HepG2 (cell line): ENCODE measurements around the gene SRP72. TPM values are rescaled to one million over a fixed set of nuclear protein-coding genes. Genes with fewer than 3 reads are reported as not detected.
A peak's percentile ranks its signal among the peaks of the same experiment; 100 is the strongest.

ENCODE experiments used
- ASH2L ChIP-seq: fragments of 300-600, 200-600 bp; sonication (generic); IDR thresholded peaks from 2 replicates; pipeline ENCODE4 v1.7.0; 2017; ENCODE audit warnings: low read depth, mild to moderate bottlenecking, moderate library complexity, mixed read lengths, low read length; ENCODE audit not compliant: insufficient read length
- CHCHD3 ChIP-seq: sonication (generic); formaldehyde crosslinking; IDR thresholded peaks from 2 replicates; pipeline ENCODE4 v1.8.0; 2022; ENCODE audit warnings: mild to moderate bottlenecking, missing genetic modification reagents, moderate library complexity
- HDAC2 ChIP-seq: sonication (generic); formaldehyde crosslinking; IDR thresholded peaks from 2 replicates; pipeline ENCODE4 v1.4.0; 2020; ENCODE audit warnings: missing genetic modification reagents
- HNF1A ChIP-seq, 2 experiments: sonication (generic) in 1 of 2; formaldehyde crosslinking in 1 of 2; IDR thresholded peaks; 2 replicates each; pipeline versions ENCODE4 v1.4.0 to v1.6.1; 2016 to 2020; ENCODE audit warnings: borderline replicate concordance in 1 of 2, low read depth in 1 of 2, mild to moderate bottlenecking in 1 of 2, missing genetic modification reagents in 1 of 2
- JARID2 ChIP-seq: sonication (generic); formaldehyde crosslinking; IDR thresholded peaks from 2 replicates; pipeline ENCODE4 v1.8.1; 2023; ENCODE audit warnings: missing genetic modification reagents, inconsistent platforms; ENCODE audit not compliant: insufficient replicate concordance
- JUNB ChIP-seq: sonication (generic); formaldehyde crosslinking; IDR thresholded peaks from 2 replicates; pipeline ENCODE4 v1.8.0; 2022; ENCODE audit warnings: missing genetic modification reagents, mild to moderate bottlenecking, borderline replicate concordance
- KLF12 ChIP-seq: sonication (generic); formaldehyde crosslinking; IDR thresholded peaks from 2 replicates; pipeline ENCODE4 v1.4.0; 2020; ENCODE audit warnings: missing genetic modification reagents, borderline replicate concordance
- KLF6 ChIP-seq: IDR thresholded peaks from 2 replicates; pipeline ENCODE4 v1.8.0; 2016; ENCODE audit warnings: missing biosample characterization, missing genetic modification reagents
- KMT2A ChIP-seq: sonication (generic); formaldehyde crosslinking; IDR thresholded peaks from 2 replicates; pipeline ENCODE4 v1.4.0; 2020; ENCODE audit warnings: missing genetic modification reagents
- MED8 ChIP-seq: sonication (generic); formaldehyde crosslinking; IDR thresholded peaks from 2 replicates; pipeline ENCODE4 v1.8.1; 2023; ENCODE audit warnings: mild to moderate bottlenecking, missing genetic modification reagents; ENCODE audit not compliant: insufficient replicate concordance
- POLR2G ChIP-seq: fragments of 200-400 bp; formaldehyde crosslinking; IDR thresholded peaks from 2 replicates; pipeline ENCODE4 v1.6.1; 2018; ENCODE audit warnings: mild to moderate bottlenecking, low read depth, low read length, moderate library complexity
- RFXAP ChIP-seq: sonication (generic); formaldehyde crosslinking; IDR thresholded peaks from 2 replicates; pipeline ENCODE4 v1.4.0; 2020; ENCODE audit warnings: missing genetic modification reagents, borderline replicate concordance
- SRF ChIP-seq: IDR thresholded peaks from 2 replicates; pipeline ENCODE4 v1.6.1; 2011; ENCODE audit warnings: mild to moderate bottlenecking, low read depth, low read length, moderate library complexity
- SRSF4 ChIP-seq: fragments of 200-400 bp; formaldehyde crosslinking; IDR thresholded peaks from one replicate; pipeline ENCODE4 v1.6.1; 2018; ENCODE audit warnings: mild to moderate bottlenecking, low read depth, low read length, moderate library complexity; ENCODE audit not compliant: poor library complexity, severe bottlenecking
- YY1 ChIP-seq: IDR thresholded peaks from 2 replicates; pipeline ENCODE4 v1.6.1; 2011; ENCODE audit warnings: low read length, low read depth, moderate library complexity, mild to moderate bottlenecking; ENCODE audit not compliant: insufficient read depth, insufficient replicate concordance
- ZBTB46 ChIP-seq: sonication (generic); formaldehyde crosslinking; IDR thresholded peaks from 2 replicates; pipeline ENCODE4 v1.4.0; 2020; ENCODE audit warnings: mild to moderate bottlenecking, missing genetic modification reagents, borderline replicate concordance
- ZNF644 ChIP-seq: IDR thresholded peaks from 2 replicates; pipeline ENCODE4 v1.6.1; 2016; ENCODE audit warnings: low read depth
- ZNF792 ChIP-seq: IDR thresholded peaks from 2 replicates; pipeline ENCODE4 v1.6.1; 2016
- polyA plus RNA-seq, 8 experiments: library from polyadenylated mRNA; depleted of rRNA in 3 of 8; stranded (reverse) in 7 of 8; unstranded in 1 of 8; fragments of >200 nt; fragmentation: Illumina TruSeq in 4 of 8; extraction: Trizol in 4 of 8; gene quantifications; 2 replicates each; pipeline versions ENCODE4 v1.2.1 to v1.2.3, GENCODE V29; 2011 to 2016; ENCODE audit warnings: low read depth in 4 of 8, missing spikeins in 1 of 8, mixed read lengths in 1 of 8; ENCODE audit not compliant: insufficient read depth in 1 of 8
- total RNA-seq, 5 experiments: library from RNA; depleted of rRNA; stranded (reverse); fragments of >200 nt; fragmentation: Illumina TruSeq; extraction: Trizol; gene quantifications; 2 replicates each; pipeline ENCODE4 v1.2.3, GENCODE V29; 2016; ENCODE audit warnings: low read depth in 1 of 5
- TF ChIP-seq, protein P1 (sequence below): sonication (generic); formaldehyde crosslinking; IDR thresholded peaks from 2 replicates; pipeline ENCODE4 v1.4.0; 2020; ENCODE audit warnings: missing genetic modification reagents
- TF ChIP-seq, protein P2 (sequence below): sonication (generic); formaldehyde crosslinking; IDR thresholded peaks from 2 replicates; pipeline ENCODE4 v1.5.0; 2020; ENCODE audit warnings: mild to moderate bottlenecking, missing genetic modification reagents

The SRP72 gene
- total and polyA plus RNA-seq, 2 of the 13 experiments (the other 11 are each of a cell fraction or from before 2014, with no cell fraction given) = 64.9 to 75.6 TPM

GRCh38 chr4:56467284-56468096 is at the start of gene SRP72 (continued):
- TF ChIP-seq KLF12 (CRISPR knock-in tag) (no peak), POLR2G (peak; percentile 94), HNF1A (IDR thresholded peaks at IDR 0.05; ENCODE audit: low read depth) (no peak), HNF1A (CRISPR knock-in tag; IDR thresholded peaks at IDR 0.05; ENCODE audit: borderline replicate concordance) (no peak), ASH2L (peak; percentile 91), JARID2 (CRISPR knock-in tag) (no peak), ZBTB46 (no peak), SRF (no peak), RFXAP (CRISPR knock-in tag) (no peak), MED8 (CRISPR knock-in tag) (peak; percentile 74), HDAC2 (CRISPR knock-in tag) (peak; percentile 46; the same call in 1 of the 2 replicates), KLF6 (peak; percentile 78), YY1 (peak; percentile 95), SRSF4 (no peak), ZNF792 (CRISPR knock-in tag) (peak; percentile 63; the same call in 1 of the 2 replicates), KMT2A (peak; percentile 86), ZNF644 (CRISPR knock-in tag) (peak; percentile 24; the same call in 1 of the 2 replicates), JUNB (CRISPR knock-in tag) (no peak), CHCHD3 (no peak)
- TF ChIP-seq, protein P1, sequence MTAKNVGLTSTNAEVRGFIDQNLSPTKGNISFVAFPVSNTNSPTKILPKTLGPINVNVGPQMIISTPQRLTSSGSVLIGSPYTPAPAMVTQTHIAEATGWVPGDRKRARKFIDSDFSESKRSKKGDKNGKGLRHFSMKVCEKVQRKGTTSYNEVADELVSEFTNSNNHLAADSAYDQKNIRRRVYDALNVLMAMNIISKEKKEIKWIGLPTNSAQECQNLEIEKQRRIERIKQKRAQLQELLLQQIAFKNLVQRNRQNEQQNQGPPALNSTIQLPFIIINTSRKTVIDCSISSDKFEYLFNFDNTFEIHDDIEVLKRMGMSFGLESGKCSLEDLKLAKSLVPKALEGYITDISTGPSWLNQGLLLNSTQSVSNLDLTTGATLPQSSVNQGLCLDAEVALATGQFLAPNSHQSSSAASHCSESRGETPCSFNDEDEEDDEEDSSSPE (CRISPR knock-in tag) = peak; percentile 32; the same call in 1 of the 2 replicates
- TF ChIP-seq, protein P2, sequence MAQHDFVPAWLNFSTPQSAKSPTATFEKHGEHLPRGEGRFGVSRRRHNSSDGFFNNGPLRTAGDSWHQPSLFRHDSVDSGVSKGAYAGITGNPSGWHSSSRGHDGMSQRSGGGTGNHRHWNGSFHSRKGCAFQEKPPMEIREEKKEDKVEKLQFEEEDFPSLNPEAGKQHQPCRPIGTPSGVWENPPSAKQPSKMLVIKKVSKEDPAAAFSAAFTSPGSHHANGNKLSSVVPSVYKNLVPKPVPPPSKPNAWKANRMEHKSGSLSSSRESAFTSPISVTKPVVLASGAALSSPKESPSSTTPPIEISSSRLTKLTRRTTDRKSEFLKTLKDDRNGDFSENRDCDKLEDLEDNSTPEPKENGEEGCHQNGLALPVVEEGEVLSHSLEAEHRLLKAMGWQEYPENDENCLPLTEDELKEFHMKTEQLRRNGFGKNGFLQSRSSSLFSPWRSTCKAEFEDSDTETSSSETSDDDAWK (CRISPR knock-in tag) = no peak
